ENCODE measurements around the gene PLEKHA4.

GRCh38 chr19:48867123-48867745 lies 1.2 kb downstream of the PLEKHA4 start:
- TF ChIP-seq CTCF (IDR thresholded peaks at IDR 0.05) (no peak), POLR2A (IDR thresholded peaks at IDR 0.05) (no peak), POLR2AphosphoS5 (IDR thresholded peaks at IDR 0.05) (no peak)

Data from suprapubic skin (tissue), 4 donors.